Measurements from ENCODE around the gene CITED2.

CITED2 gene

DNA sequence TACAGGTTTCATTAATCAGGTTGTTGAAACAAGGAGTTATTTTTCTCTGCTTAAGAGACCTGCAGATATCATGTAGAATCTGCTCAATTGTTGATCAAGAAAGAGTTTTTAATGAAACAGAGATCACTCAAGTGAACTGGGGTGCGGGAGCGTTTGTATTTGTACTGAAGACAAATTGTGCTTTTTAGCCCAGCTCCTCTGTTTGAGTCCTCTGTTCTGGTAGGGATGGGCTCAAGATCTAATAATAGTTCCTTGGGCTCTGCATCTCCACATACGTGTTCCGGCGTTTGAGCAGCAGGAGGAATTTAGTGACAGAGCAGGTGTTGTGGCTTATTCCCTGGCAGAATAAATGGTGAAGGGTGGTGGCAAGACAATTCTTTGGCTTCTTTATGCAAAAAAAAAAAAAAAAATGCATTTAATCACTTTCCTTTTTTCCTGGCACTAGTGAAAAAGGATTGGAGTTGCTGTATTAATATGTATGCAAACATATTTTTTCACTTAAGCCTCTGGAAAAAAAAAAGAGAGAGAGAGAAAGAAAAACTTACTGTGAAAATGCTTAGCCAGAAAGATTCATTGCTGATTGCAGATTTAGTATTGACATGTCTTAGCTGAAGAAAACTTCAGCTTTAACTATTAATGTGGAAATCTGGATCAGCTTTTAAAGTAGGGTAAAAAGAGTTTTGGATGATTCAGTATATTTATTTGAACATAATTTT is 4.0 kb downstream of the CITED2 start:
- no peak overlapping the region for H3K4me3 ChIP-seq (ENCODE audit: low read length)
- no peak for DNase-seq (ENCODE audit: low read depth)
- TF ChIP-seq, protein P1, sequence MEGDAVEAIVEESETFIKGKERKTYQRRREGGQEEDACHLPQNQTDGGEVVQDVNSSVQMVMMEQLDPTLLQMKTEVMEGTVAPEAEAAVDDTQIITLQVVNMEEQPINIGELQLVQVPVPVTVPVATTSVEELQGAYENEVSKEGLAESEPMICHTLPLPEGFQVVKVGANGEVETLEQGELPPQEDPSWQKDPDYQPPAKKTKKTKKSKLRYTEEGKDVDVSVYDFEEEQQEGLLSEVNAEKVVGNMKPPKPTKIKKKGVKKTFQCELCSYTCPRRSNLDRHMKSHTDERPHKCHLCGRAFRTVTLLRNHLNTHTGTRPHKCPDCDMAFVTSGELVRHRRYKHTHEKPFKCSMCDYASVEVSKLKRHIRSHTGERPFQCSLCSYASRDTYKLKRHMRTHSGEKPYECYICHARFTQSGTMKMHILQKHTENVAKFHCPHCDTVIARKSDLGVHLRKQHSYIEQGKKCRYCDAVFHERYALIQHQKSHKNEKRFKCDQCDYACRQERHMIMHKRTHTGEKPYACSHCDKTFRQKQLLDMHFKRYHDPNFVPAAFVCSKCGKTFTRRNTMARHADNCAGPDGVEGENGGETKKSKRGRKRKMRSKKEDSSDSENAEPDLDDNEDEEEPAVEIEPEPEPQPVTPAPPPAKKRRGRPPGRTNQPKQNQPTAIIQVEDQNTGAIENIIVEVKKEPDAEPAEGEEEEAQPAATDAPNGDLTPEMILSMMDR (IDR thresholded peaks at IDR 0.05; ENCODE audit: insufficient read depth, low read depth, low read length, missing control alignments), result no peak

DNA sequence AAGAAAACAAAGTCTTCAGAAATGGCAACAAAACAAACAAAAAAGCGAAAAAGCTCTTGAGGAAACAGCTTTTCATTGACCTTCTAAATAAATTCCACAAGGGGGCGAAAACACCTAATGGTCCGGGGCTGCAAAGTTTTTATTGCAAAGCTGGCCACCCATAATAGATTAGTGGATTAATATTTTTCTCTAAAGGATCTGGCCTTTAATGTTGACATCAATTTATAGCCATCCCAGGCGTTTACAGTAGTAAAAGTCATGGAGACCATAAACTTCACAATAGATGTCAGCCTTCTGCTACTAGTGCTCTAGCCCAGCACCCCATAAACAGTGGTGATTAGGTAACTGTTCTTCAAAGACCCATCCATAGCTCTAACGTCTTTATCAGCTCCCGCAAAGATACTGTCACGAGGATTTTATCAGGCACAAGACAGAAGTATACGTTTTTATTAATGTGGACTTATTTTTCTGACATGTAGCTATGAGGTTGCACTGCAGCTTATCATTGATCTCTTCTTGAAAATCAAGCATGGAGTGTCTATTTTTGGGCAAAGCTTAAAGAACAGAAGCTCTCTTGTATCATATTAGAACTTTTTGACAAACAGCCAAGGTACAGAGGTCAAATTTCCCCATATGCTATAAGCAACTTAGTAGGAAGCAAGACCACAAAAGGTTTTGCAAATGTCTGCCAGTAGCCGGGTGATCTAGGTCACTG is 4.7 kb downstream of the CITED2 start:
- TF ChIP-seq, protein P1 (IDR thresholded peaks at IDR 0.05; ENCODE audit: insufficient read depth, low read depth, low read length, missing control alignments), result peak; percentile 65
- peak; percentile 54 for DNase-seq (ENCODE audit: low read depth)
- no peak overlapping the region for H3K4me3 ChIP-seq (ENCODE audit: low read length)

DNA sequence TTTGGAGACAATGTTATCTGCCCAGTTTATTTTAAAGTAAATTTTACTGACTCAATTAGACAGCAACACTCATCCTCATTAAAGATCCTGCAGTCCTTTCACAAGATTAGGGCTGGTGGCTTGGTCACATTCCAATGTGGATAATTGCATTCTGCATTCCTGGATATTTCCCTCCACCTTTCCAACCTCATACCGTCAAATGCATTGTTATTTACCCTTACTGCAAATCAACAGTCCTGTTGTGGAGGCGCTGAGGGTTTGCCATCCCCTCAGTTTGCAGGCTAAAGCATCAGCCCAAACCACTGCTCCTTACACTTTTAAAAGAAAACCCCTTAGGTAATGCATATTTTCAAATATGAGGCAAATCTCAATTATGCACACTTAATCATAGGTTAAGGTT is 5.4 kb downstream of the CITED2 start:
- TF ChIP-seq, protein P1 (IDR thresholded peaks at IDR 0.05; ENCODE audit: insufficient read depth, low read depth, low read length, missing control alignments), result no peak
- H3K4me3 ChIP-seq (ENCODE audit: low read length), result no peak overlapping the region
- DNase-seq (ENCODE audit: low read depth), result no peak

DNA sequence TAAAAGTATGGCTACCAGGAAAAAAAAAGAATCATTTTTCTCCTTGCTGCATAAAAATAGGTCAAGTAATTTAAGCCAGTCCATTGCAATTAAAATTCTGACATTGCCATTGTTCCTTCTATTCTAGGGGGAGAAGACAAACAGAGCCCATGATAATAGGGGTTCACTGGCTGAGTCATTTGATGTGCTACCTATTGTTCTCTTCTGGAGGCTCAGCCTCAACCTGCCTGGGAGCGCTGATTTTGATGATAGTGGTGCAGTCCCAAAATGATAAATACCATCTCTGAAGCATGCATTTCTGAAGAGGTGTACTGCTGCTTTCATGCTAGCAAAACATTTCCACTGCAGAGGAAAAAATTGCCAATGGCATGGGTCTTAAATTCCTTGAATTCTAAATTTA is 5.8 kb downstream of the CITED2 start:
- no peak overlapping the region for H3K4me3 ChIP-seq (ENCODE audit: low read length)
- TF ChIP-seq, protein P1 (IDR thresholded peaks at IDR 0.05; ENCODE audit: insufficient read depth, low read depth, low read length, missing control alignments), result no peak
- no peak for DNase-seq (ENCODE audit: low read depth)

DNA sequence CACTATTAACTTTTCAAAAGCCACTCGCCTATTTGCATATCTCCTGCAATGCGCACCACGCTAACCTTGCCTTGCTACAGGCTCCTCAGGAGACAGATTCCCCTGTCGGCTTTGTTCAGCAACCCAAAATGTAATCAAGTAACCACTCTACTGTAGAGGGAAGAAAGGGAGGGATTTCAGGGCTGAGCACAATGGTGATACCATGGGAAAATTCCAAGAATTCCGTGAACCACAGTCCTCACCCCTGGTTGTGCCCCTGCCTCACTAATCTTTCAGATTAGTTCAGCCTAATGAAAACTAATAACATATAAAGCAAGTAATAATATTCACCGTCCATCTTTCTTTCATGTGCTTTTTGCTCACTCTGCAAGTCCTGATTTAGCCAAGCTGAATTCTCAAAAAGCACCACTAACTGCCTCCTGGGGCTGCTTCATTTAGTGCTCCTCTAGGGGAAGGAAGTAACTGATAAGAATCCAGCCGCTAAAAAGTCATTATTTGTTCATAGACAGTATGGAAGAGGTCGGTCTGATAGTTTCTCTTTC is 6.6 kb downstream of the CITED2 start:
- TF ChIP-seq, protein P1 (IDR thresholded peaks at IDR 0.05; ENCODE audit: insufficient read depth, low read depth, low read length, missing control alignments), result no peak
- DNase-seq (ENCODE audit: low read depth), result no peak
- H3K4me3 ChIP-seq (ENCODE audit: low read length), result no peak overlapping the region

DNA sequence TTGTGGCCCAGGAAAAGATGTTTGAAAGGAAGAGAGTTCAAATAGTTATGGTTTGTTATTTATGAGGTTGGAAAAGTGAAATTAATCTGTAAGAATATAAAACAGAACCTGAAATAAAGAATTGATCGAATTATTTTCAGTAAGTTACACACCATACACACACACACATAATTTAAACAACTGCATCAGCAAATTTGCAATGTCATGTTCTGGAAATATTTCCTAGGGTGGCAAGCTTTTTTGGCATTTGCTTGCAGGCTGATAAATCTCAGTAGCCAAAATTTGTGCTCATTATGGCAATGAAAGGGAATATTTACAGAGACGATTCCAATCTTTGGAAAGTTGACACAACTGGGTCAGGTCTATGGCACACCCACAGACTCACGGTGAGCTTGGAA is 9.5 kb downstream of the CITED2 start:
- DNase-seq (ENCODE audit: low read depth), result no peak
- TF ChIP-seq, protein P1 (IDR thresholded peaks at IDR 0.05; ENCODE audit: insufficient read depth, low read depth, low read length, missing control alignments), result no peak
- H3K4me3 ChIP-seq (ENCODE audit: low read length), result no peak overlapping the region

Data from epithelial cell of esophagus (primary cell).